Left ventricle myocardium inferior (tissue), 1 donor: ENCODE data around the gene DOK1. TPM values are rescaled to one million over a fixed set of nuclear protein-coding genes. Genes with fewer than 3 reads are reported as not detected.

Experiments
- DNase-seq: peaks from one replicate; pipeline ENCODE4 v3.0.0-alpha.2; 2020
- H3K27ac ChIP-seq: fragments of 200-600 bp; replicated peaks from 2 replicates; pipeline ENCODE4 v1.8.0; 2021
- H3K27me3 ChIP-seq: fragments of 200-600 bp; 2 replicates; pipeline ENCODE4 v1.8.0; 2021; ENCODE audit warnings: low read depth
- H3K36me3 ChIP-seq: fragments of 200-600 bp; 2 replicates; pipeline ENCODE4 v1.8.0; 2021
- H3K4me1 ChIP-seq: fragments of 200-600 bp; 2 replicates; pipeline ENCODE4 v1.8.0; 2021
- H3K4me3 ChIP-seq: fragments of 200-600 bp; 2 replicates; pipeline ENCODE4 v1.8.0; 2021; ENCODE audit warnings: mild to moderate bottlenecking, moderate library complexity
- H3K9me3 ChIP-seq: fragments of 200-600 bp; replicated peaks from 2 replicates; pipeline ENCODE4 v1.8.0; 2021
- intact Hi-C: fragments of 100-400 bp; cut with micrococcal nuclease; formaldehyde crosslinking; loops from one replicate; pipeline ENCODE4 v1.11.0; 2022
- total RNA-seq: library from RNA; stranded (reverse); fragmentation: NEBNext Ultra II Directional; extraction: Animal tissue kit (Norgen Biotek cat#: 25700); gene quantifications from one replicate; pipeline ENCODE4 v1.2.1, GENCODE V29; 2021
- TF ChIP-seq, protein P1 (sequence below): fragments of 200-600 bp; IDR thresholded peaks from 2 replicates; pipeline ENCODE4 v1.8.0; 2021; ENCODE audit warnings: antibody characterized with exemption, mild to moderate bottlenecking, borderline replicate concordance
- donor health status: DM: no; HTN: yes; CAD: no; lungs with severe emphysema.

DOK1 gene
- total RNA-seq, 1 donor from 2014 or later: 4.1 TPM

DNA sequence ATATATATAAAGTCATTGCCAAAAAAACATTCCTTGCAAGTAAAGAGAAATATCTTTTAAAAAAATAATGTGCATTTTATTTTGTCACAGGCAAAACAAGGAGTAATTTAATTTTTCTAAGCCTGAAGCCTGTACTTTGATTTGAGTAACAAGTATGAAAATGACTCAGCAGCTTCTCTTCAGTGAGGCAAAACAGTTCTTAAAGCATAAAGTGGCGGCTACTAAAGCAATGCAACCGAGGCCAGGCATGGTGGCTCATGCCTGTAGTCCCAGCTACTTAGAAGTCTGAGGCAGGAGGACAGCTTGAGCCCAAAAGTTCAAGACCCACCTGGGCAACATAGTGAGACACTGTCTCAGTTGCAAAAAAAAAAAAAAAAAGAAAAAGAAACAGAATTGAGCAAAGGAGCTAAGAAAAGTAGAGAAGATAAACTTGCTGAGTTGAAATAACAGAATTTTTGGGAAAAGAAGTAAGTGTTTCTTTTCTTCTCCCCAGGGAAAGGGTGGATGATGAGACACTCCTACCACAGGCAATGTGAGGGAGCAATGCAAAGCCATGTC is 29.6 kb downstream of the DOK1 start:
- no peak overlapping the region for H3K27ac ChIP-seq
- no peaks in the 10 kb centered on the region for H3K9me3 ChIP-seq
- no peaks in the 10 kb centered on the region for H3K4me1 ChIP-seq
- DNase-seq: no peak
- H3K27me3 ChIP-seq: peaks cover 17% of the 10 kb centered on the region
- intact Hi-C loops: no loop called here
- TF ChIP-seq, protein P1, sequence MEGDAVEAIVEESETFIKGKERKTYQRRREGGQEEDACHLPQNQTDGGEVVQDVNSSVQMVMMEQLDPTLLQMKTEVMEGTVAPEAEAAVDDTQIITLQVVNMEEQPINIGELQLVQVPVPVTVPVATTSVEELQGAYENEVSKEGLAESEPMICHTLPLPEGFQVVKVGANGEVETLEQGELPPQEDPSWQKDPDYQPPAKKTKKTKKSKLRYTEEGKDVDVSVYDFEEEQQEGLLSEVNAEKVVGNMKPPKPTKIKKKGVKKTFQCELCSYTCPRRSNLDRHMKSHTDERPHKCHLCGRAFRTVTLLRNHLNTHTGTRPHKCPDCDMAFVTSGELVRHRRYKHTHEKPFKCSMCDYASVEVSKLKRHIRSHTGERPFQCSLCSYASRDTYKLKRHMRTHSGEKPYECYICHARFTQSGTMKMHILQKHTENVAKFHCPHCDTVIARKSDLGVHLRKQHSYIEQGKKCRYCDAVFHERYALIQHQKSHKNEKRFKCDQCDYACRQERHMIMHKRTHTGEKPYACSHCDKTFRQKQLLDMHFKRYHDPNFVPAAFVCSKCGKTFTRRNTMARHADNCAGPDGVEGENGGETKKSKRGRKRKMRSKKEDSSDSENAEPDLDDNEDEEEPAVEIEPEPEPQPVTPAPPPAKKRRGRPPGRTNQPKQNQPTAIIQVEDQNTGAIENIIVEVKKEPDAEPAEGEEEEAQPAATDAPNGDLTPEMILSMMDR: no peak
- no peak overlapping the region for H3K4me3 ChIP-seq
- H3K36me3 ChIP-seq: no peaks in the 10 kb centered on the region

DNA sequence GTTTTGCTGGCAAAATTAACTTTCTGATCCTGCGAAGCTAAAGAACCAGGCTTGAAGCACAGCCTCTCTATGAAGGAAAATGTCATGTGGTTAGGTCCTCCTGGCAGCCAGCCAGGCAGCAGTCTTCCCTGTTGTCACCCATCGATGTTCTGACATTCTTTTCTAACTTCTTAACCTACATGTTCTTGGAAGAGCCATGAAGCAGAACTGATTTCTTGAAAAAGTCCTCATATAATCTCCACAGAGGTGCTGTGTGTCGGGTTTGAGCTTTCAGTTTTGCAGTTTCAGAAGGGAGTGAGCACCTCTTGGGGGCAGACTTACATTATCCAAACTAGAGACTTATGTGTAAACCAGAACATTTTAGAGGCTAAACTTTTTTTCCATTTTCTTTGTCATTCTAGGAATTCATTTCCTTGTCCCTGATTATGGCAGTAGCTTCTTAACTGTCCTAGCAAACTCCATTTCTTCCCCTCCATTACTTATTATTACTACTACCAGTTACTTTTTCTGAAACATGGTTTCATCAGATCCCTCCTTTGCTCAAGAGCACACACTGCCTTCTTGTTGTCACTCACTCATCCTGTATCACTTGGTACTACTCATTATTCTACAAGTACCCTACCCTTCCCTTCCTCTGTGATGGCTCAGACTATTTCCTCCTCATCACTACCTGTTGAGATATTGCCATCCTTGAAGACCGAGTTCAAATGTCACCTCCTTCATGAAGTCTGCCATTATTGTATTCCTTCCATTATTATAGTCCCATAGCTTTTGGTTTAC is 31.1 kb downstream of the DOK1 start:
- no peaks in the 10 kb centered on the region for H3K36me3 ChIP-seq
- H3K27ac ChIP-seq: no peak overlapping the region
- peaks cover 29% of the 10 kb centered on the region for H3K27me3 ChIP-seq
- intact Hi-C loops: loop anchor here (5.0 kb wide), 1 partner anchor 103 kb away; the partner anchor contains the start of genes CCDC142 and TTC31
- DNase-seq: peak; percentile 39
- TF ChIP-seq, protein P1: no peak
- no peaks in the 10 kb centered on the region for H3K4me1 ChIP-seq
- no peak overlapping the region for H3K4me3 ChIP-seq
- no peaks in the 10 kb centered on the region for H3K9me3 ChIP-seq

DNA sequence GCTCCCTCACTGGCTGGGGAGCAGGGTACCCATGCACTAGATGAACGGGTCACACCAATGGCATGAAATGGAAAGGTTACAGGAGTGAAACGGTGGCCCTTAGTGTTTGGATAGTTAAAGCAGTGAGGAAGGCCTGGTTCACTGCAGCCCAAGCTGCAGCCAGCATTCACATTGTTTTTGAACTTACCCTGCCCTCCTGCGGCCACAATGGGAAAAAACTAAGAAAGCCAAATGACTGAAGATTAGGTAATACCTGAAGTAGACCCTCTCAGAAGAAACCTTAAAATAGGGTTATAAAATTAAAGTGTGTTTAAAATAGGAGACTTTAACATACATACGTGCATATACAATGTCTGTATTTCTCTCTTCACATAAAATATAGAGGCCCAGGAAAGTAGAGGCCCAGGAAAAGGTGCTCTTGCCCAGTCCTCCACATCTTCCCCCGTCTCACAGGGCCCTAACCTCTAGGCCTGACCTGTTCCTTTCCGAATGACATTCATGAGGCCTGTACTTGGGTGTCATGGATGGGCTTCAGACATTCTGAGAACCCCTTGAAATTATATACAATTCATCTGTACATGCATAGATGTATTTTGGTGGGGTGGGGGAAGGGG is 33.3 kb downstream of the DOK1 start:
- H3K4me3 ChIP-seq: no peak overlapping the region
- H3K27me3 ChIP-seq: peaks cover 45% of the 10 kb centered on the region
- TF ChIP-seq, protein P1: peak; percentile 81

DNA sequence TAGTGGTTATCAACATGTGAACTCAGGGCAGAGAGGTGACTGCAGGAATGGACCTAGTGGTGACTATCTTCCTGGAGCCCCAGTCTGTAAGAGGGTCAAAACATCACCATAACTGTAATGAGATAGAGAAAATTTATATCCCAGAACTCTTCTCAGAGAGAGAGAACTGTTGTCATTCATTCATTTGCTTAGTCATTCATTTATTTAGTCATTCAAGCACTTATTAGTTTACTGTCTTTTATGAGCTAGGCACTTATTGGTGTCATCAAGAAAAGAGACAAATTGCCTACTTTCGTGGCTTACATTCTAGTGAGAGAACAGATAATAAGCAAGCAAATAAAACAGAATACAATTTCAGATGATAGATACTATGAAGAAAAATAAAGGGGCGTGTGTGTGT is 34.1 kb downstream of the DOK1 start:
- Histone ChIP-seq H3K27me3 (peaks cover 54% of the 10 kb centered on the region), H3K9me3 (no peaks in the 10 kb centered on the region), H3K4me3 (no peak overlapping the region), H3K36me3 (no peaks in the 10 kb centered on the region), H3K4me1 (no peaks in the 10 kb centered on the region), H3K27ac (no peak overlapping the region)
- DNase-seq: no peak
- intact Hi-C loops: loop anchor here (5.0 kb wide), 1 partner anchor 106 kb away; the partner anchor contains the start of genes CCDC142 and TTC31
- TF ChIP-seq, protein P1: no peak

More for the DNA sequence above, 33.3 kb downstream of the DOK1 start:
- no peaks in the 10 kb centered on the region for H3K9me3 ChIP-seq
- no peak overlapping the region for H3K27ac ChIP-seq
- intact Hi-C loops: loop anchor here (5.0 kb wide), 1 partner anchor 105 kb away; the partner anchor contains the start of genes CCDC142 and TTC31
- H3K4me1 ChIP-seq: no peaks in the 10 kb centered on the region
- DNase-seq: peak; percentile 51
- no peaks in the 10 kb centered on the region for H3K36me3 ChIP-seq

DNA sequence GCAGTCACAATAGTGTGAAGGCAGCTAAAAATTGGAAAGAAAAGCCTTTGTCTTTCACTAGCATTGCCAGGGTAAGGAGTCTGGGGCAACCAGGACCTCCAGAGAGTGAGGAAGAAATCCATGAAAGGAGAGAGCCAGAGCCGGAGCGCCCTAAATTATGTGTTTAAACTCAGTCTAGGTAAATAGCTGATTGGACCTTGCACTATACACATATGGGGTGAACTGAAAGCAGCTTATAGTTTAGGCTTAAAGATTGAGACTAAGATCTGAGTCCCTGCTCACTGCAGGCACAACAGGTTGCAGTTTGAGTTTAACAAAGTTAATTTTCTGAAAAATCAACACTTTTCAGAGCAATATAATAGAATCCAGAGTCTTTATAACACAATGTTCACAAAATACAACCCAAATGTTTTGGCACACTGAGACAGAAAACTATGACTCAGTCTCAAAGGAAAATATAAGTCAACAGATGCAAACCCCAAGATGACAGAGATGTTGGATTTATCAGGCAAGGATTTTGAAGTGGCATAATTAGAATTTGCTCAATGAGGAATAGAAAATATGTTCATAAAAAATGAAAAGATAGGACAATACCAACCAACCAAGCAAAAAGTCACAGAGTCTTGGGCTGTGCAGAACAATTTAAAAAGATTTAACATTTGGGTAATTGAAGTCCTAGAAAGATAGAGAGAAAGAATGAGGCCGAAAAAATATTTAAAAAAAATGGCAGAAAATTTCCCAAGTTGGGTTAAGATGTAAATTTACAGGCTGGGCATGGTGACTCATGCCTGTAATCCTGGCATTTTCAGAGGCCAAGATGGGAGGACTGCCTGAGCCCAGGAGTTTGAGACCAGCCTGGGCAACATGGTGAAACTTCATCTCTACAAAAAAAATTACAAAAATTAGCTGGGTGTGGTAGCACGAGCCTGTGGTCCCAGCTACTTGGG is 39.6 kb downstream of the DOK1 start:
- Histone ChIP-seq H3K27me3 (peaks cover 90% of the 10 kb centered on the region), H3K27ac (no peak overlapping the region), H3K9me3 (no peaks in the 10 kb centered on the region), H3K36me3 (no peaks in the 10 kb centered on the region), H3K4me1 (no peaks in the 10 kb centered on the region), H3K4me3 (no peak overlapping the region)
- intact Hi-C loops: no loop called here
- TF ChIP-seq, protein P1: no peak
- no peak for DNase-seq
